Ishikawa (cell line): ENCODE measurements around the gene COL27A1.

Experiments
- CEBPB ChIP-seq: IDR thresholded peaks from 2 replicates; pipeline ENCODE4 v1.6.1; 2012
- REST ChIP-seq: IDR thresholded peaks from 2 replicates; pipeline ENCODE4 v1.6.1; 2012; ENCODE audit warnings: low read depth, mild to moderate bottlenecking
- TAF1 ChIP-seq: IDR thresholded peaks from 2 replicates; pipeline ENCODE4 v1.6.1; 2012; ENCODE audit warnings: low read depth, mild to moderate bottlenecking
- TCF12 ChIP-seq: IDR thresholded peaks from 2 replicates; pipeline ENCODE4 v1.6.1; 2012; ENCODE audit warnings: low read depth
- YY1 ChIP-seq: IDR thresholded peaks from 2 replicates; pipeline ENCODE4 v1.6.1; 2012; ENCODE audit warnings: low read depth
- ZBTB7A ChIP-seq: IDR thresholded peaks from 2 replicates; pipeline ENCODE4 v1.6.1; 2012; ENCODE audit warnings: low read depth

GRCh38 chr9:114342755-114343440 lies 187.6 kb downstream of the COL27A1 start:
- no peak for TF ChIP-seq REST
- TF ChIP-seq TAF1, result no peak
- TF ChIP-seq ZBTB7A, result no peak
- no peak for TF ChIP-seq YY1
- no peak for TF ChIP-seq TCF12
- TF ChIP-seq CEBPB, result no peak
